Gastroesophageal sphincter (tissue), 3 donors: ENCODE results near the gene ANKS1B.

ENCODE experiments used
- POLR2A ChIP-seq, 2 donors: fragments of 450-650 bp; IDR thresholded peaks; one replicate each; pipeline ENCODE4 v1.6.1; 2017; ENCODE audit warnings: antibody characterized with exemption in 2 of 2, mild to moderate bottlenecking in 2 of 2, moderate library complexity in 1 of 2
- POLR2AphosphoS5 ChIP-seq: sonication (generic); formaldehyde crosslinking; IDR thresholded peaks from one replicate; pipeline ENCODE4 v1.6.1; 2017; ENCODE audit warnings: antibody characterized with exemption
- TF ChIP-seq, protein P1 (sequence below), 4 experiments: fragments of 200-600 bp in 2 of 4; fragments of 450-650 bp in 2 of 4; sonication (generic) in 1 of 4; IDR thresholded peaks; one replicate each; pipeline ENCODE4 v1.5.1; 2017 to 2019; ENCODE audit warnings: antibody characterized with exemption in 4 of 4, mild to moderate bottlenecking in 2 of 4, moderate library complexity in 2 of 4

DNA sequence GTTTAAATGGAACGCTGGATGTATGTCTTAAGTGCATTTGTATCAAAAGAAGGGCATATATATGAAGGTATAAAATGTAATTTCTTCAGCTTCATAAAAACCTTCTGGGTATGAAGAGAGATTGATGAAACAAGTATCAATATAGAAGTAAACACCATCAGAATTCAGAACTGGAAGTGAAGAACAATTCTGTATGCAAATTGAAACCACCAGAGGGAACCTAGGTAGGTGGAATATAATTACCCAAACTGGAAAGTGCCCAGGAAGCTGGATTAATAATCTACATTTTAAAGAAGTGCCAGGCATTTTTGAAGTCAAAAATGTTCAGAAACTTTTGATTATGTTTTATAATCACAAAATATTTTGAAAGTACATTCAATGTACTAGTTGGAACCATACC lies 673.4 kb downstream of the ANKS1B start:
- no peak for TF ChIP-seq POLR2AphosphoS5
- no peak for TF ChIP-seq POLR2A (IDR thresholded peaks at IDR 0.05)
- TF ChIP-seq, protein P1, sequence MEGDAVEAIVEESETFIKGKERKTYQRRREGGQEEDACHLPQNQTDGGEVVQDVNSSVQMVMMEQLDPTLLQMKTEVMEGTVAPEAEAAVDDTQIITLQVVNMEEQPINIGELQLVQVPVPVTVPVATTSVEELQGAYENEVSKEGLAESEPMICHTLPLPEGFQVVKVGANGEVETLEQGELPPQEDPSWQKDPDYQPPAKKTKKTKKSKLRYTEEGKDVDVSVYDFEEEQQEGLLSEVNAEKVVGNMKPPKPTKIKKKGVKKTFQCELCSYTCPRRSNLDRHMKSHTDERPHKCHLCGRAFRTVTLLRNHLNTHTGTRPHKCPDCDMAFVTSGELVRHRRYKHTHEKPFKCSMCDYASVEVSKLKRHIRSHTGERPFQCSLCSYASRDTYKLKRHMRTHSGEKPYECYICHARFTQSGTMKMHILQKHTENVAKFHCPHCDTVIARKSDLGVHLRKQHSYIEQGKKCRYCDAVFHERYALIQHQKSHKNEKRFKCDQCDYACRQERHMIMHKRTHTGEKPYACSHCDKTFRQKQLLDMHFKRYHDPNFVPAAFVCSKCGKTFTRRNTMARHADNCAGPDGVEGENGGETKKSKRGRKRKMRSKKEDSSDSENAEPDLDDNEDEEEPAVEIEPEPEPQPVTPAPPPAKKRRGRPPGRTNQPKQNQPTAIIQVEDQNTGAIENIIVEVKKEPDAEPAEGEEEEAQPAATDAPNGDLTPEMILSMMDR (IDR thresholded peaks at IDR 0.05), result no peak
